ENCODE measurements around the gene ADCY5.

DNA sequence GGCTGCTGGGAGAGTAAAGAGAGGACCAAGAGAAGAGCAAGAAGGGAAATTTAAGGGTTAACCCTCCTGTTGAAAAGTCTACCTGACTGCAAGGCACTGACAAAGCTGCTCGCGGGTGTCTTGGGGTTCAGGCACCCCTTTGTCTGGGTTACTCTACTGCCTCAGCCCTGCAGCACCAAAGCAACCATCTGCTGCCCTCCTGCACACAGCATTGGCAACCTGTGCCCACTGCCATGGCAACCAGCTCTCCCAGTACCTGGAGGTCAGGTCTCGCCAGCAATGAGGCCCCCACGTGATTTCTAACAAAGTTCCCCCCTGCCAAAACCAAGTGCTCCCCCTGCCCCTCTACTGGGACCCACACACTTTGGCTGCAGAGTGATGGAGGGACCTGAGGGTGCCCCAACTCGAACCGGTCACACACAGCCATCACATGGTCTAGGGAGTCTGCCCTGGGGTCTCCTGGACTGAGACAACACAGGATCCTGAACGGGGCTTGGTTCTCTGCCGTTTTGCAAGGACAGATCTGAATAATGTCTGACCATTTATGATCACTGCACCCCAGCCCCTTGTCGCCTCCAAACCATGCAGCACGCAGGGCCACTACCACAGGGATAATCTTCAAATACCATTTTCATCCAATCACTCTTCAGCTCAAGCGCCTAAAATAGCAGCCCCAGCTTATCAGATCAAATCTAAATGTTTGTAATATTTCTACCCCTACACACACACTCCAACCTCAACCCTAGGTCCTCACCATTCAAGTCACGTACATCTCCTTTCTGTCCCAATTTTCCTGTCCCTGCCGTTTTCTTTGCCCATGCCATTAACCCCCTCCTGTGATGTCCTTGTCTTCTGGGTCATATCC lies 50.7 kb downstream of the ADCY5 start:
- TF ChIP-seq CTCF (IDR thresholded peaks at IDR 0.05 in 2 of 3, conservative IDR thresholded peaks at IDR 0.05 in 1 of 3; ENCODE audit: borderline replicate concordance in 1 of 3, insufficient read depth in 1 of 3, low read depth in 2 of 3, low read length in 2 of 3) (no peak), TCF7L2 (IDR thresholded peaks at IDR 0.05; ENCODE audit: borderline replicate concordance, extremely low read depth, insufficient read depth, insufficient read length) (no peak), EZH2 (IDR thresholded peaks at IDR 0.05) (no peak), JUND (IDR thresholded peaks at IDR 0.05) (no peak), POLR2A (IDR thresholded peaks at IDR 0.05; ENCODE audit: borderline replicate concordance, extremely low read depth, insufficient read depth, insufficient read length) (no peak), SRF (IDR thresholded peaks at IDR 0.05; ENCODE audit: low read depth) (no peak), REST (IDR thresholded peaks at IDR 0.05; ENCODE audit: low read depth) (no peak), EZH2phosphoT487 (IDR thresholded peaks at IDR 0.05; ENCODE audit: borderline replicate concordance) (no peak), CEBPB (IDR thresholded peaks at IDR 0.05; ENCODE audit: low read depth) (no peak), YY1 (IDR thresholded peaks at IDR 0.05; ENCODE audit: extremely low read depth, insufficient replicate concordance, low read depth, low read length) (no peak), POLR2AphosphoS5 (IDR thresholded peaks at IDR 0.05; ENCODE audit: low read depth, low read length) (no peak), RAD21 (IDR thresholded peaks at IDR 0.05; ENCODE audit: low read depth) (no peak)
- TF ChIP-seq, protein P1, sequence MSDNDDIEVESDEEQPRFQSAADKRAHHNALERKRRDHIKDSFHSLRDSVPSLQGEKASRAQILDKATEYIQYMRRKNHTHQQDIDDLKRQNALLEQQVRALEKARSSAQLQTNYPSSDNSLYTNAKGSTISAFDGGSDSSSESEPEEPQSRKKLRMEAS (IDR thresholded peaks at IDR 0.05): no peak
